Measurements from ENCODE around the gene TAC4.

Gene TAC4

DNA sequence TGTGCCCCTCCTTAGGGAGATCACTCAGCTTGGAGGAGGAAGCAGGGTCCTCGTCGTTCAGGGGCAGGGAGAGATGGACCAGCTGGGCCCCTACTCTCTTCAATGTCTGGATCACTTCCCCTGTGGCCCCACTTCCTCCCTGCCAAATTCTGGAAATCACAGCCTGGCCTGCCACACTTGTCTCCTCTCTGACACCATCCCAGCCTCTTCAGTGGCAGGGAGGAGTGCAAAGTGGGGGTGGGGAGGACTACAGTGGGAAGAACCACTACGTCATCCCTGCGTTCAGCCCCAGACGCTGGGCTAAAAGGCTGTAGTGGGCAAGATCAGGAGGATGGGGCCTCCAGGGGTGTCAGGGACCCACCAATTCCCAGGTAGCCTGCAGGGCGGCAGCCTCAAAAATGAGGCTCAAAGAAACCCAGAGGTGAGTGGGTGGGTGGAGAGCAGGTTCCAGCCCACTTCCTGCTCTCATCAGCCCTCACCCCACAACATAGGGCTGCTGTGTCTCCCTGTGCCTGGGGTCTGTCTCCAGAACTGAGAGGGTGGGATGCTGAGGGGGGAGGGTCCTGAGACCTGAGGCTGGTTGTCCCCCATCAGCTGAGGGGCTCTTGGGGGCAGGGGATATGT, 25.0 kb upstream of the TAC4 start:
- DNase-seq = no peak

DNA sequence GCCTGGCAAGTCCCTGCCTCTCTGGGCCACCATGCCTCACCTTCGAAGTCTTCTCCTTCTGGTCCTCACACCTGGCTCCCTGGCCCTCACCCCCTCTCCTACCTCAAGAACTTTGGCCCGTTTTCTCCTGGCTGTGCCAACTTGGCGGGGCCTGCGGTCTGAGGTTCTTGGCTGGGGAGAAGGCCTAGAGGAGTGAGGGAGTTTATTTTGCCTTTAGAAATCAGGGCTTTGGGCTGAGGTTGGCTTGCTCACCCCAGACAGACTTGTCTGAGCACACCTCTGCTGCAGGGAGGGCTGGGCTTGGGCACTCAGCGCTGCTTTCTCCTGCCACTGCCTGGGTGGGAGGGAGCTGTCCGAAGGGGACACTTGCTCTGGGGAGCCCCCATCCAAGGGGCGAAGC, 23.3 kb upstream of the TAC4 start:
- DNase-seq = no peak

DNA sequence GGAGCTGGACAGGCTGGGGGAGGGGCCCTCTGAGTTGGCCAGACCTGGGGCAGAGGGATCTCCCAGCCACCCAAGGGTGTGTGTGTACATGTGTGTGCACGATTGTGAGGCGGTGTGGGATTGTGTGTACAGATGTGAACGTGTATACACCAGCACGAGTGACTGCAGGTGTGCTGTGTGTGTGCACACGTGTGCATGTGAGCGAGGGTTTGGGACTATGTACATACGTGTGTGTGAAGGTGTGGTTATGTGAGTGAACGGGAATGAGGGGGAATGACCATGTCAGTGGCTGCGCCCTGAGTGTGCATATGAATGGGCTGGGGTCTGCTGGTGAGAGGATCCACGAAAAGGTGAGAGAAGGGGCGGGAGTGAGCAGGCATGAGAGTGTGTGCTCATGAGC, 22.4 kb upstream of the TAC4 start:
- DNase-seq = no peak

DNA sequence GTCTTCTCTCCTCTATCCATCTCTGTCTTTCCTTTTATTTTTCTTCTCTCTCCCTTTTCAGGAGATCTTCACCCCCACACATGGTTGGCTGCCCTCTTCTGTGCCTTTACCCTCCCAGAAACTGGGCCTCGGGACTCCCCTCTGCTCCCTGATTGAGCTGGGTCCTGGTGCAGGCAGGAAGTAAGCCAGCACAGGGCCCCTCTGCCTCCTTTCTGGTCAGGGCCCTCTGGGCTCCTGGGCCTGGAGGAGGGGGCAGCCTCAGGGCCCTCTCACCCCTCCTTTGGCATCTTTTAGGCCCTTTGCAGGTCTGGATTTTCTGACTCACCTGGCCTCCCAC, 21.1 kb upstream of the TAC4 start:
- DNase-seq = no peak

DNA sequence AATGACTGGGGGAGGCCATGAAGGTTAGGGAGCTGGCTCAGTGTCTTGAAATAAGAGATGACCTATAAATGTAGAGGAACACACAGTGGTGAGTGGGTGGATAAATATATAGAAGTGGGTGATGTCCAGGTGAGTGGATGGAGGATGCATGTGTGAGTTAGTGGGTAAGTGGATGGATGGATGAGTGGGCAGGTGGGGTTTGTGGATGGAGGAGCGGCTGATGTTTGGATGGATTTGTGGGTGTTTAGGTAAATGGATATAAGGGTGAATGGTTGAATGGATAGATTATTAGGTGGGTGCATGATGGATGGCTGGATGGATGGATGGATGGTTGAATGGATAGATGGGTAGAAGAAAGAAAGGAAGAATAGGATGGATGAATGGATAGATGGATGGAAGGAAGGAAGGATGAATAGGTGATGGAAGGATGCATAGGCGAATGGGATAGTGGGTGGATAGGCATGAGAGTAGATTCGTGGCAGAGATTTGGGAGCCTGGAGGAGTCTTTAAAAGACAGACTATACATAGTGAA, 19.1 kb upstream of the TAC4 start:
- DNase-seq = no peak

DNA sequence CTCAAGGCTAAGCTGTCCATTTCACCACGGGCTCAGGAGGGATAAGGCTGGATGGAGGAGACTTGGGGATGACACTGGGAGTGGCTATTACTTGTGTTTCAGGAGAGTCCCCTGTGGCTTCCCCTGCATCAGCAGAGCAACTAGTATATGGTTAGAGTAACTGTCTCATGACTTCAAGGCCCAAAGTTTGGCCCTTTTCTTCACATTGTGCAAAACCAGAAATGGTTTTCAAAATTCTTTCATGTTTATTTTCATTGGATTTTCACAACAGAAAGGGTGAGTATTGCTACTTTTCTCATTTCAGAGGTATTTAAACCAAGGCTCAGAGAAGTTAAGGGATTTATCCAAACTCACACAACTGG, 18.1 kb upstream of the TAC4 start:
- DNase-seq = no peak

DNA sequence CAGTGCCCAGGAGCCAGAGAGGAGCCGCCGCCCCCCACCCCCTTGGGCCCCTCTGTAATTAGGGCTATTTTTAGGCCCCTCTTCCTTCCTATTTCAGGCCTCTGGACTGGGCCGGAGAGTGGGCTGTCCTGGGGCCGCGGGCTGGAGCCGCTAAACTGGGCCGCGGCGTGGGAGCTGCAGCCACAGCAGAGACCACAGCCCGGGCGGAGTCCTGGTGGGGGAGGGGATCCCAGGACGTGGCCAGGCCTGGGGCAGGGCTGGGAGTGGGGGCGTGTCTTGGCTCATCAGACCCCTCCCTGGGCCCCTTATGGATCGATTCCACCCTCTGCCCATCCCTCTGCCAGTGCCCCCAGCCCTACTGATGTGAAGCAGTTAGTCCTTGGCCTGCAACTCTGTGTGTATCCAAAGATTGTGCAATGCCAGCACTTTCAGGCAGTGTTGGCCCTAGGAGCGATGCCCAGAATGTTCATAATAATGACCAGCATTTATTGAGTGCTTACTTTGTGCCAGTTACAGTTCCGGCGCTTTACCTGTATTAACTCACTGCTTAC, 15.0 kb upstream of the TAC4 start:
- no peak for DNase-seq

DNA sequence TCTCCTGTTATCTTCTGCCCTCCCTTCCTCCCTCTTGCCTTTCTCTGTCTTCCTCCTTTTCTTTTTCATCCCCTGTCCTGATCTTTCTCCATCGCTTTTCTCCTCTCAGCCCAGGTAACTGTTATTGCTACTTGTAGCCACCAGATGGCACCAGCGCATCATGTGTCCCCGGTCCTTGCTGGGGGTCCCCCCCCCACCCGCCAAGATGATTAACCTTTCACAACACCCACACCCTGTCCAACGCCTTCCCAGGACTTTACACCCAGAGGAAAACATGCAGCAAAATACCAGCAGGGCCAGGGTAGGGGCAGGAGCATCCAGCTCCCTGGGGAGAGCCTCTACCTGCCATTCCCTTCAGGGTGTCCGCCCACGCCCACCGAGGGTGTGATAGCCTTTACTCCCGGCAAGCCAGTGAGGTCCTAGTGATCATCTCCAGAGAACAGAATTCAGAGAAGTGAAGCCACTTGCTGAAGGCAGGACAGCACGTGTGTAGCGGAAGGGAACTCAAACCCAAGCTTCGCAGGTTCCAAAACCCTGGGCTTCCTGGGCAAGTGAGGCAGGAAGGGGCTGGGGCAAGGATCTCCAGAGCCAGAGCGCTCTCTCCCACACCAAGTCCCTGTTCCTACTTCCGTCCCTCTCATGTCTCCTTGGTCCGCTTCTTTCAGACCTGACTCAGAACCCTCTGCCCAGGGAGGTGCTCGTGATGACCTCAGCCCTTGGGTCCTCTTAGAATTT, 13.4 kb upstream of the TAC4 start:
- peak; percentile 18 for DNase-seq

DNA sequence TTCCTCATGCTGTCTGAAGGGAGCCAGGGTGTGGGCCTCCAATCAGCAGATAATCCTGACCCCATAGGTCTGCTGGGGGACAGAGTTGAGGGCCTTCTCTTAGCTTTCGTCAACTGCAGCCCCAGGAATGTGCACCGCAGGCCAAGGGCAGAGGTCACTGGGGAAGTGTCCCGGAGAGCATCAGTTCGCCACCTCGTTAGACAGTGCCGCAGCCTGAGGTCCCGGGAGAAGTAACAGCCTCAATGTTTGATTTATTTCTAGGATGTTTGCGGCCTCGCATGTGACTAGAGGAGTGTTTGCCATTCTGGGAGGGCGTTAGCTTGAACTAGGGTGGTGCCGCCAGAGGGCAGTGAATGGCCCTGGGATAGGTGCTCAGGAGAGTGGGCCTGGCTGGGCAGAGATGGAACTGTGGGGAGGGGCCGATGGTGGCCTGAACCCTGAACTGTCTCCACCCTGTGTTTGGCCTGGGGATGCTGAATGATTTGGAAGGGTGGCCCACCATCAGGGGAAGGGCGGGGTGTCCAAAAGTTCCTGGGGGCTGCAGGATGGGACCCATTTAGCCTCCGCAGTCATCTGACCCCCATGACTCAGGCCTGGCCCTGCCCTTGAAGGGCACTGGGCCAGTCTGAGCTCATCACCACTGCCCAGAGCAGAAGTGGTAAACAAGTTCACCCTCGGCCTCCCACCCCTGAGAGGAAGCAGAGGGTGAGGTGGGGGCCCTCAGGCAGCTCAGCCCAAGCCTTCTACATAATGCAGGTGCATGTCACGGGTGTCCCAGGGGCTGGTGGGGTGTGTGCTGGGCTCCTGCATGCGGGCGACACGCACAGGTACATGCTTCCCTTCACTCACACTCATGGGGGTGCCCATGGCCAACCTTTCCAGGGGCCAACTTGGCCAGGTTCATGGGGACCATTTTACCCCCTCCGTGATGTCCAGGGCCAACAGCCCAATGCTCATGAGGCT, 12.4 kb upstream of the TAC4 start:
- DNase-seq = no peak

DNA sequence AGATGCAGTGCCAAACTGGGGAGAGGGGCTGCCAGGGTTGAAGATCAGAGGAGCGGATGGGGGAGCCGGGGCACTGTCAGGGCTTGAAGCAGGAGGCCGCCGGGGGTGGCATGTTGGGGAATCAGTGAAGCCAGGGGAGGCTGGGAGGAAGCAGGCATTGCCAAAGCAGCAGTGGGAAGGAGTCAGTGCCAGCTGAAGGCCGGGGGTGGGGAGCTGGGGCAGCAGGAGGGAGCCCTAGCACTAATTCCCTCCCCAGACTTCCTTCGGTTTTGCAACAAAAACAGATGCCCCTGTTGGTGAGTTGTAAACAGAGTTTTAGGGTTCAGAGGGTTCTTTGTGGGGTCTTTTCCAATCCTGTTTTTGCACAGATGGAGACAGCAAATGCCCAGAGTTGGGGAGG, 10.9 kb upstream of the TAC4 start:
- no peak for DNase-seq

DNA sequence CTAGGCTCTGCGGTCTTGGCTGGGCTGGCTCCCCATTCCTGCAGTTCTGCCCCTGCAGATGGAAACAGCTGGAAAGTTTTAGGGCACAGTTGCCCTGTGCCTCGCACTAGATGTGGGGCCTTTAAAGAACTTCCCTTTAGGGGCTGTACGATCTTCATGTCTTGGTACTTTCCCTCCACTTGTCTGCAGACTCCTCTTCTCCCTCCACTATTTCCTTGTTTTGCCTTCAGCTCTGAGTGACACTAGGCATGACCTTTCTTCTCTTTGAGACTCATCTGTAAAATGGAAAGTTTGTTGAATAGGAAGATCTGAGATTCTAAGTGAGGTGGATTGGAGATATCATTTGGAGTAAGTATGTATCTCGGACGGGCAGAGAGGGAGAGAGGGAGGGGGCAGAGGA, 6.3 kb upstream of the TAC4 start:
- DNase-seq = no peak

DNA sequence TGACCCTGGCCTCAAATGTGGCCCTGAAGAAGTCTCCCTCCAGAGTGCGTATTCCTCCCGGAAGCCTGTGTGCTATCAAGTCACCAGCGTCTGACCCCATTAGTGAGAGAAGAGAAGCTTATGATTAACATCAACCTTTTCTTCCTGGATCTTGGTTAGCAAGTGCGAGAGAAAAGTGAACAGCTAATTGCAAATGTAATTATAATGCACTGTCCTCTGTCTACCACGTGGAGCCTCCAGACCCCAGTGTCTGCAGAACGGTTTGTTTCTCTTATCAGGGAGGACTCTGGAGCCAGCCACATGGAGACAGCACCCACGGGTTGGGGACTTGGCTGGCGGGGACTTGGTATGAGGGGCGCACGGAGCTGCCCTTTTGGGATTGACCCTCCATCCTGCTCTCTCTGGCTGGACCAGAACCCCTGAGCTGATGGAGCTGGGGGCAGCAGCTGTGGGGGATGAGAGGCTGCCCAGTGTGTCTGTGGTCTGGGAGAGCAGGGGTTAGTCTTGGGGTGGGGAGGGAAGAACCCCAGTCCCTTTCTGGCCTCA, 5.7 kb upstream of the TAC4 start:
- no peak for DNase-seq

DNA sequence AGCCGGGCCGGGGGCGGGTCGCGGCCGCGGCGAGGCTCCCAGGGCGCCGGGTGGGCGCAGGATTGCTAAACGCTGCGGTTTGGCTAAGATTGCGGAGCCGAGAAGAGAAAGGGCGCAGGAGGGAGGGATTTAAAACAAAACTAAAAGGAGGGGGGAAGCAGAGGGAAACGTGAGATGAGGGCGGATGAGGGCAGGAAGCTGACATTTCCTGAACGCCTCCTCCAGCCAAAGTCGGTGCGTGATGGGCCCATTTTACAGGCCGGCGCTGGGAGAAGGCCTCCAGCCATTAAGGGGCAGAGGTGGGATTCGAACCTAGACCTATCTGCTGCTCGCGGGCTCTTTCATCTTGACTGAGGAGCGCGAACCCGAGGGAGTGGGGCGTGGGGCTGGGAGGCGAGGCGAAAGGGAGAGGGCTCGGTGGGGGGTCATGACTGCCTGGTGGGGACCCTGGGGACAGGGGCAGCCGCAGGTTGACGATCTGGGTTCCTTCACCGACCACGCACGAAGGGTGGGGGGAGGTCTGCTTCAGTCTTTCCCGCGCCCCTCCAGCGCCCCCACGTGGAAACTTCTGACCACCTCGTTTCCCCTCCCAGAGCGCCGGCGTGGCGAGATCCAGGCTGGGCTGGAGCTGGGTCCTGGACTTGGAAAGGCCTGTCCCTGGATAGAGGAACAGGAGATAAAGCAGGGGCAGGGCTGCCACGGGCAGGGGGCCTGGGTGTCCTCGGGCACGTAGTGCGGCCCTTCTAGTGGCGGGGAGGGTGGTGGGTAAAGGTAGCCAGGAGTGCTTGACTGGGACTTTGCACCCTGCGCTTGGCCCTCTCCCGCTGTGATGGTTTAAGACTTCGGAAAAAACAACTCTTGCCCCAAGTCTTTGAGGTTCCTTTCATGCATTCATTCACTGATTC, 3.8 kb upstream of the TAC4 start:
- DNase-seq = no peak

DNA sequence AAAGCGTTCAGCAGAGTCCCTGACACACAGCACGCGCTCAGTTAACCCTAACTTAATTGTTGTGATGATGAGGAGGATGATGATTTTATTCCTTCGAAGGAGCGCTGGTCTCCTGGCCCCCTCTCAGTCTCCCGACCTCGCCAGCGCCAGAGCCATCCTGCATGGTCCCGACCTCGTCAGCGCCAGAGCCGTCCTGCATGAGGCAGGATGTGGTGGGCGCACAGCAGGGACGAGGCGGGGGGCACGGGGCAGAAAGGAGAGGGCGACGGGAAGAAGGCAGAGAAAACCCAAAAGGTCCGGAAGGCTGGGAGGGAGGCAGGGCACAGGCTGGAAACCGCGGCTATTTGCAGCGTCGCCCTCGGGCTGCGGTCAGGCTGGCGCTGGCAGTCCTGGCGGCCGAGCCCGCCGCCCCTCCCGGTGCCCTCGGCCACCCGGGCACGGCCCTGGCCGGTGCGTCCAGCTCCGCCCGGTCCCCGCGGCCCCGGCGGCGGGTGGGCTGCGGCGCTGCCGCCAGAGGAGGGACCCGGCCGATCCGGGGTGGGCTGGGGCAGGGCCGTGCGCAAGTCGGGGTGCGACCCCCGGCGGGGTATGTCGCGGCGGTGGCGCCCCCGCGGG, 3.0 kb upstream of the TAC4 start:
- no peak for DNase-seq

DNA sequence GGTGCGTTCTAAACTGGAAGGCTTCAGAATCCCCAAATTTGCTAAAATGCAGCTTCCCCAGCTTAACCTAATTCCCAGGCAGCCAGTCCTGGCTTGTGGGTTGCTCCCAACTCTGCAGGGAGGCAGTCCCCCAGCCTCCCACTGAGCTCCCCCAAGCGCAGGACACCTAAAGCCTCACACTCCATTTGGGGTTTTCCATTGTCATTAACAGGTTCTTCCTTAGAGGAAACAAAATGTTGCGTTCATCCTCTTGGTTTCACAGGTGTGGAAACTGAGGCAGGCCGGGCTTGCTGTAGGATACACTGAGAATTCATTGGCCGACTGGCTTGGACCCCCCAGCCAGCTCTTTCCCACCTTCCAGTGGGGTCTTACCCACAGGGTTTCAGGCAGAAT, 2.3 kb upstream of the TAC4 start:
- no peak for DNase-seq

DNA sequence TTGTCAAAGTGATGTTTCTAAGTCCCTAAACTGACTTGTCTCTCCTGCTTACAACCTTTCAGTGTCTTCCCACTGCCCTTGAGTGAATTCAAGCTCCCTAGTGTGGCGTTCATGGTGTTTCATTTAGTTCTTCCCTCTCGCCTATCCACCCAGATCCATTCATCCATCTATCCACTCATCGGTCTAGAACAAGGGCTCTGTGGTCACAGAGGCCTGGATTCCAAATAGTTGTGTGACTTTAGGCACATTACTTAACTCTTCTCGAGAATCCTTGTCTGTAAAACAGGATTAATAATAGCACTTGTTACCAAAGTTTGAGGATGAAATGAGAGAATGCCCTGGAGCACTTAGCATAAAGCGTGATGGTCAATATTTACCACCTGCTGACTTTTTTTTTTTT, 870 bp upstream of the TAC4 start:
- no peak for DNase-seq

DNA sequence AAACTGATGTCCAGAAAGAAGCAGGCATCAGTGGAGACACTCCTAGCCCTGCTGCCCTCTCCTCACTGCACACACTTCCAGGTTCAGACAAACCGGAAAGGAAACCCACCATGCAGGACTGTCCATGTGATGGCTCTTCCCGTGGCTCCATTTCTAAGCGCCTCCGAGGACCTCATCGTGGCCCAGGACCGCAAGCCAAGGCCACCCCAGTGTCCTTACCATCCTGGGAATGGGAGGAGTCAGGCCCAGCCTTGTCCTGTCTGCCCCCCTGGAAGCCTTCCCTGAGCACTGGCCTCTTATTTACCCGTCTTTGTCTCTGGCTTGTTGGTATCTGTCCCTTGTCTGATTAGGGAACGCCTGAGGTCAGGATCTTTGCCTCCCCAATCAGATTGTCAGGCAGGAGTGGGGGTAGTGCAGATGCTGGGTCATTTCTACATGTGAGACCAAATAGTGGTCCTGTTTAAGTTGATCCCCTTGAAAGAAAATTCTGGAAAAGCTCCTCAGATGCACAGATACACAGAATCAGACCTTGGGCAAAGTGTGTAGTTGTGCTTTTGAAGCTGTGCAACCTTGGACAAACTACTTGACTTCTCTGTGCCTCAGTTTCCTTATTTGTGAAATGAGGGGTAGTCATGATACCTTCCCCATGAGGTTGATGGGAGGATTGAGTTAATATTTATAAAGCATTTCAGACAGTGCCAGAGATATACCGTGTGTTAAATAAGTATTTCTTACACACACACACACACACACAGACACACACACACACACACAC, 744 bp downstream of the TAC4 start:
- DNase-seq = no peak

DNA sequence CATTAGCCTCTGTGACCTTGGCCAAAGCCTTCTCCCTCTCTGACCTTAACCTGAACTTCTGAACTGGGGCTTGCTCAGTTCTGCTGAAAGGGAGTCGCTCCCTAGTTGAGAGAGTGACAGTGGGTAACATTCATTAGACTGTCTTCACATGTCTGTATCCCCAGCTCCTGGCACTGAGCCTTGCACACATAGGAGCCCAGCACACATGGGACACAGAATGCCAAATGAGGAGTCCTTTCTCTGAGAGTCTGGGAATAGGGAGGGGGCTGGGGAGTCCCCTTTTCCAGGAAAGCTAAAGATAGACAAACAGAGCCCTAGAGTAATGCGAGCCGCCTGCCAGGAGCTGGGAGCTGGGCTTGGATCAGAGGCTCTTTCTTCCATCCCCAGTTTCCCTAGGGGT, 2.5 kb downstream of the TAC4 start:
- no peak for DNase-seq

DNA sequence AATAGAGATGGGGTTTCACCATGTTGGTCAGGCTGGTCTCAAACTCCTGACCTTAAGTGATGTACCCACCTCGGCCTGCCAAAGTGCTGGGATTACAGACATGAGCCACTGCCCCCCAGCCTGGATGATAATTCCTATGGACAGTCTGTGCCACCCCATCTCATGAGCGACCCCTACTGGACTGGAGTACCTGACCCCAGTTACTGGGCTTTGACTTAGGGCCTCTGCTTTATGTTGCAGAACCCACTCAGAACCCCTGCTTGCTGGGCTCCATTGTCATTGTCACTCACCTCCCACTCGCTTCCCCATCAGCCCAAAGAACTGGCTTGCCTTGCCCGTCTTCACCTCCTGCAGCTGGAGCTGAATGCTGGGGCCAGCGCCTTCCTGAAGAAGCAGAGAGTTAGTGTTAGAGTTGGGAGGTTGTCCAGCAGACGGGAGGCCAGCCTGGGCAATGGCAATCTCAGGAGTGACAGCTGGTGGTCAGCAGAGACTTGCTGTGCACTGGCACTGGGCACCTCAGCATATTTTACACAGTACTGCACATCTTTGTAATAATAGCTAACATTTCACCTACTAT, 4.0 kb downstream of the TAC4 start:
- no peak for DNase-seq

DNA sequence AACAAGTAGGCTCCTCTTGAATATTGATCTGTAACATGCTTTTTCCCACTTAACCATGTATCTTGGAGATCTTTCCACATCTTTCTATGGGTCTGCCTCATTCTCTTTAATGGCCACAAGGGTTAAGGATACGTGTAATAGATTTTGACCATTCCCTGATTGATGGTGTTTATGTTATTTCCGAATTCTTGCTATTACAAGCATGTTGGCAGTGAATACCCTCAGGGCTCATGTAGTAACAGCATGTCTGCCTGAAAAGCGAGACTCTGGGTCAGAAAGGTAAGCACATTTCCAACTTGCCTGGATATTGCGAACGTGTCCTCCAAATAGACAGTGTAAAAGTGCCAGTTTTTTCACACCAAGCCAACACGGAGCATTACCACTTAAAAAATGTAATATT, 5.0 kb downstream of the TAC4 start:
- DNase-seq = no peak

DNA sequence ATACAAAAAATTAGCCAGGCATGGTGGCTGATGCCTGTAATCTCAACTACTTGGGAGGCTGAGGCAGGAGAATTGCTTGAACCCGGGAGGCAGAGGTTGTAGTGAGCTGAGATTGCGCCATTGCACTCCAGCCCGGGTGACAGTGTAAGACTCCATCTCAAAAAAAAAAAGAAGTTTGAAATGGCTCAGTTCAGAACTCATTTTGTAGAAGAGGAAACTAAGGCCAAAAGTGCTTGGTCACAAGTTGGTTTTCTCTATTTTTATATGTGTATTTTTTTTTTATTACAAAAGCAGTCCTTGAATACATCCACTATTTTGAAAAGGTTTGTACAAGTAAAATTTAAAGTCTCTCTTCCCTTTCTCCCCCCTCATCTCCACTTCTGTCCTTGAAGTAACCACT, 5.5 kb downstream of the TAC4 start:
- no peak for DNase-seq
